Ovary (tissue), 3 donors: ENCODE measurements around the gene TMEM247.

Experiments used
- POLR2A ChIP-seq: fragments of 450-650 bp; IDR thresholded peaks from one replicate; pipeline ENCODE4 v1.6.1; 2017; ENCODE audit warnings: antibody characterized with exemption, mild to moderate bottlenecking, moderate library complexity
- TF ChIP-seq, protein P1 (sequence below), 3 donors: fragments of 450-650 bp in 2 of 3; fragments of 200-600 bp in 1 of 3; IDR thresholded peaks; one replicate each; pipeline versions ENCODE4 v1.5.1 to v1.8.0; 2016 to 2022; ENCODE audit warnings: antibody characterized with exemption in 3 of 3, mild to moderate bottlenecking in 1 of 3
- donor health status: DM: no; HTN: no; CAD: no.

DNA sequence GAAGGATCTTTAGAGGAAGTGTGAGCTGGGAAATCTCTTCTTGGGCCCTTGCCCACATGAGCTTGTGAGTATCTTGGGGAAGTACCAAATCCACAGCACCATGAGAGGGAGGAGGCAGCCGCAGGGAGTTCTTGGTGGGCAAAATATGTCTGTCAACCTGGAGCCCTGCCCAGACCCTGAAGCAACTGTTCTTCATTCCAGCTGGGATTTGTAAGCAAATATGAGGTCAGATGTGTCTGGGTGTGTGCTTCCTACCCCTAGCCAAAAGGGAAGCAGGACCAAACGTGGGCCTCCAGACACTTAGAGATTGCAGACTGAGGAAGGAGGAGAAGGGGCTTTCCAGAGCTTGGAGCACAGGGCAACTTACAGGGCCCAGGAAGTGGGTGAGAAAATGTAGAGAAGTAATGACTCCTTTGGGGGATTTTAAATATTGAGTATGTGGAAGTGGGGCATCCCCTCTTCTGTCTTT is 41.9 kb downstream of the TMEM247 start:
- TF ChIP-seq POLR2A: no peak
- TF ChIP-seq, protein P1, sequence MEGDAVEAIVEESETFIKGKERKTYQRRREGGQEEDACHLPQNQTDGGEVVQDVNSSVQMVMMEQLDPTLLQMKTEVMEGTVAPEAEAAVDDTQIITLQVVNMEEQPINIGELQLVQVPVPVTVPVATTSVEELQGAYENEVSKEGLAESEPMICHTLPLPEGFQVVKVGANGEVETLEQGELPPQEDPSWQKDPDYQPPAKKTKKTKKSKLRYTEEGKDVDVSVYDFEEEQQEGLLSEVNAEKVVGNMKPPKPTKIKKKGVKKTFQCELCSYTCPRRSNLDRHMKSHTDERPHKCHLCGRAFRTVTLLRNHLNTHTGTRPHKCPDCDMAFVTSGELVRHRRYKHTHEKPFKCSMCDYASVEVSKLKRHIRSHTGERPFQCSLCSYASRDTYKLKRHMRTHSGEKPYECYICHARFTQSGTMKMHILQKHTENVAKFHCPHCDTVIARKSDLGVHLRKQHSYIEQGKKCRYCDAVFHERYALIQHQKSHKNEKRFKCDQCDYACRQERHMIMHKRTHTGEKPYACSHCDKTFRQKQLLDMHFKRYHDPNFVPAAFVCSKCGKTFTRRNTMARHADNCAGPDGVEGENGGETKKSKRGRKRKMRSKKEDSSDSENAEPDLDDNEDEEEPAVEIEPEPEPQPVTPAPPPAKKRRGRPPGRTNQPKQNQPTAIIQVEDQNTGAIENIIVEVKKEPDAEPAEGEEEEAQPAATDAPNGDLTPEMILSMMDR (IDR thresholded peaks at IDR 0.05): no peak
